Measurements from ENCODE around the gene SYNPO2L.

SYNPO2L gene

GRCh38 chr10:73601486-73601921, 54.3 kb downstream of the SYNPO2L start:
- Histone ChIP-seq H3K27me3 (ENCODE audit: control insufficient read depth in 1 of 2, insufficient read depth in 2 of 2, low read length in 2 of 2) (no peaks in the 10 kb centered on the region), H3K9me3 (ENCODE audit: control insufficient read depth in 2 of 2, low read length in 2 of 2) (no peaks in the 10 kb centered on the region), H3K4me1 (ENCODE audit: control insufficient read depth, insufficient read depth, low read length) (no peaks in the 10 kb centered on the region), H3K36me3 (ENCODE audit: control insufficient read depth in 2 of 2, insufficient read depth in 2 of 2, low read length in 2 of 2) (no peaks in the 10 kb centered on the region), H3K9ac (ENCODE audit: low read length in 2 of 2) (no peak overlapping the region), H3K4me3 (ENCODE audit: low read length in 2 of 2) (no peak overlapping the region), H3K27ac (ENCODE audit: low read length) (no peak overlapping the region)

- H3K9ac ChIP-seq (ENCODE audit: low read length in 2 of 2) = no peak overlapping the region
- no peaks in the 10 kb centered on the region for H3K27me3 ChIP-seq (ENCODE audit: control insufficient read depth in 1 of 2, insufficient read depth in 2 of 2, low read length in 2 of 2)
- no peaks in the 10 kb centered on the region for H3K4me1 ChIP-seq (ENCODE audit: control insufficient read depth, insufficient read depth, low read length)
- no peak overlapping the region for H3K4me3 ChIP-seq (ENCODE audit: low read length in 2 of 2)
- H3K9me3 ChIP-seq (ENCODE audit: control insufficient read depth in 2 of 2, low read length in 2 of 2) = no peaks in the 10 kb centered on the region
- no peaks in the 10 kb centered on the region for H3K36me3 ChIP-seq (ENCODE audit: control insufficient read depth in 2 of 2, insufficient read depth in 2 of 2, low read length in 2 of 2)
- no peak overlapping the region for H3K27ac ChIP-seq (ENCODE audit: low read length)
Measured at GRCh38 chr10:73597346-73597745, 58.5 kb downstream of the SYNPO2L start.
